Midbrain (tissue), 1 donor: ENCODE data around the gene FAM227B.
"Not testable (repeated sequence)": the region's sequence is repeated elsewhere in the genome, so short reads cannot be mapped to it uniquely, and the experiment has no call there.

Experiments used
- DNase-seq: peaks from one replicate; lab custom pipeline; 2025; lab: John Stamatoyannopoulos, UW

Gene FAM227B

DNA sequence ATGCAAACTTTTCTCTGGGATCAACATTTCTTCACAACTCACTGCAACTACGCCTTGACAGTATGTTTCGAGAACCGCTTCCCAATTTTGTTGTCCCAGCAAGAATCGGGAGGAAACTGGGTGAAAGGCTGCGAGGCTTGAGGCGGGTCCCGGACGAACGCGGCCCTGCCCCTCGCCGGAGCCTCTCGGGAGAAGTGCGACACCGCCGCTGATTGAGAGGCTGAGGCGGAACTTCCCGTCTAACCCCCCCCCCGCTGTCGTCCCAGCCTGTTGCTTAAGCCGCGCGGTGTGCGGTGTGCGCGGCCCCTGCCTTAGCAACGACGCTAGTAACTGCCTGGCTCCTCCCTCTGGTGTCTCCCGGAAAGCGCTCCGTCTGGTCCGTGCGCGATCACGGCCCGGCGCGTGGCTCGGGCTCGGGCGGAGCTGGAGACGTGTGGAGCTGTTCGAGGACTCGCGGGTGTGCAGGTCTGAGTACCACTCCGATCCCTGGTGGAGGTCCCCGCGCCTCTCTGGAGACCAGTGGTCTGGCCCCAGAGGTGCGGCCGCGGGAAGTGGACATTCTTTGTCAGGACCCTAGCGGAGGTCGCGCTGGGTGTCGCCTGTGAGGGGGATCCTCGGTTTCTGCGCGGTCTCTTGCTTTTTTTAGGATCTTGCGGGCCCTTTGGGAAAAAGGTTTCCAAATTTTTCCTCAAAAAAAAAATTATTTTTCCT is at the start of gene FAM227B, which contains the start of gene DTWD1:
TSS of gene FAM227B (minus strand) at position 161 of the 711 bp plus-strand sequence. CDS start 5,647 bp downstream, outside the sequence.
TSS of gene DTWD1 (plus strand) at position 391 of the 711 bp plus-strand sequence. CDS start 4,120 bp downstream, outside the sequence.
- DNase-seq: peak; percentile 96

- DNase-seq: no peak
These were observed 48.7 kb upstream of the FAM227B start for GRCh38 chr15:49669288-49669687.

DNA sequence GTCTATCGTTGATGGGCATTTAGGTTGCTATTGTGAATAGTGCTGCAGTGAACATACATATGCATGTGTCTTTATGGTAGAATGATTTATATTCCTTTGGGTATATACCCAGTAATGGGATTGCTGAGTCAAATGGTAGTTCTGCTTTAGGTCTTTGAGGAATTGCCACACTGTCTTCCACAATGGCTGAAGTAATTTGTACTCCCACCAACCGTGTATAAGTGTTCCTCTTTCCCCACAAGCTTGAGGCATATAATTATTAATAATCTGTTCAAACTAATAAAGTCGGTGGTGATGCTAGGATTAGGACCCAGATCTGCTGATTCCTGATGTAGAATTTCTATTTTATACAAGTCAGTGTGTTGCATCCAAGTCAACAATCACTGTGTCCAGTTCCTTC is 45.9 kb upstream of the FAM227B start:
- not testable (repeated sequence) for DNase-seq

- no peak for DNase-seq
These were observed 44.1 kb upstream of the FAM227B start for GRCh38 chr15:49664716-49665115.

DNA sequence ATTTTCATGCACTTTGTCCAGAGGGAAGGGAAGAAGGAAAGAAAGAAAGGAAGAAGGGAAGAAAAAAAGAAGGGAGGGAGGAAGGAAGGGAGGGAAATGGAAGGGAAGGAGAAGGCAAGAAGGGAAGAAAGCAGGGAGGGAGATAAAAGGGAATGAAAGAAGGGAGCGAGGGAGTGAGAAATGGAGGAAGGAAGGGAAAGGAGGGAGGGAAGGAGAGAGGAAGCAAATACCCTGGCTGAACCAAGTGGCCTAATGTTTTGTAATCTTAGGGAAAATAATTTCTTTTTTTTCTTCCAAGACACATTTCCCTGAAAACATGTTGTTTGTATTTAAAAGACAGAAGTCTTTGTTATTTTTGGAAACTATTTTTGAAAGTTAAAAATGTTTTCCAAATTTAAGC is 36.1 kb upstream of the FAM227B start:
- DNase-seq: no peak

GRCh38 chr15:49652922-49653321 is 32.3 kb upstream of the FAM227B start:
- DNase-seq: no peak

- no peak for DNase-seq
These were observed 30.1 kb upstream of the FAM227B start for GRCh38 chr15:49650676-49651075.

- DNase-seq: no peak
These were observed 29.4 kb upstream of the FAM227B start for GRCh38 chr15:49649987-49650386.

DNA sequence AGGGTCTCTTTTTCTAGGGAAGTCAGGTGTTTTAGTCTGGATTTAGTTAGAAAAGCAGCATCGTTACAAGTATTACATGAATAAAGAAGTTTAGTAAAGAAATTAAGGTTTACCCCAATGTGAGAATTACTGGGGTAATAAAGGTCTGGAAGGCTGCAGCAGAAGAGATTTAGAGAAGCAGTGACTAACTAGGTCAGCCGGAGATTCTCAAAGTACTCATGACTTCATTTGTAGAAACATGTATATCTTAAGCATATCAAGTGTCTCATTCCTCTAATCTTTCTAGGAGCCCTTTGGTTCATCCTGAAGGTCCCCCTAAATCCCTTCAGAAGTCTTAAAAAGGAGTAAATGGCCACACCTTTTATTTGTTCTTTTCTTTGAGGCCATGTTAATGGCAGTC is 26.3 kb upstream of the FAM227B start:
- DNase-seq: no peak

DNA sequence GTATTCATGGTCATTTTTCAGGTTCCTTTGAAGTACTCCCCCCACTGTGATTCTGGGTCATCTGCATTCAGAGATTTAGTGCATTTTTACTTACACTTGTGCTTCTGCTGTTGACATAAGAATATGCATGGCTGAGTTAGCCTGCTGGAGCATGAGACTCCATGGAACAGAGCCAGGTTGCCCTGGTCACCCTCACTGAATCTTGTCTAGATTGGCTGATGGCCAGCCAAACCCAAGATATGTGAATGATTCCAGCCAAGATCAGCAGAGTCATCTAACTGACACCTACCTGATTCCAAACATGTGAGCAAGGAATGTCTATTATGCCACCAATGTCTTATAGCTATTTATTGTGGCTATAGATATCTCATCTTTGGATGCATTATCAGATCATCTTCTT is 25.3 kb upstream of the FAM227B start:
- no peak for DNase-seq

GRCh38 chr15:49645277-49645676 is 24.7 kb upstream of the FAM227B start:
- no peak for DNase-seq

GRCh38 chr15:49644364-49644794 is 23.8 kb upstream of the FAM227B start:
- DNase-seq: no peak

GRCh38 chr15:49637857-49638256 is 17.2 kb upstream of the FAM227B start:
- DNase-seq: no peak

GRCh38 chr15:49628379-49628778 is 7.8 kb upstream of the FAM227B start:
- no peak for DNase-seq

GRCh38 chr15:49627407-49627877 is 6.8 kb upstream of the FAM227B start:
- DNase-seq: no peak

GRCh38 chr15:49625460-49626036 is 4.9 kb upstream of the FAM227B start:
- DNase-seq: no peak

DNA sequence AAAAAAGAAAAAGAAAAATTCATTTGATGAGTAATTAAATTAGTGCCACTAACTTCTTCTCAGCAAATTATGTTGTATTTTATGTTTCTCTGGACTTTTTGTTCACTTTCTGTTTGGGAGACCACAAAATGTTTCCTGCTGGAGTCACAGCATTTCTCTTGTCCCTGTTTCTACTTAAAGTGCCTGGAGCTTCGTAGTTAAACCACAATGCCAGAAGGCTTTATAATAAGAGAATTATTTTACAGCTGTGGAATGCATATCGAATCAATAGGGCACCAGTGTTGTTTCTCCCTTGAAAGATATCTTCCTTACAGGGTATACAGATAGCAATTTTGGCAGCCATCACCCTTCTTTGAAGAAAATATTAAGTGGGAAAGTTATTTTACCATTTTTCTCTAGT is 3.4 kb upstream of the FAM227B start:
- DNase-seq: no peak

- DNase-seq: no peak
These were observed 1.9 kb upstream of the FAM227B start for GRCh38 chr15:49622561-49622960.

DNA sequence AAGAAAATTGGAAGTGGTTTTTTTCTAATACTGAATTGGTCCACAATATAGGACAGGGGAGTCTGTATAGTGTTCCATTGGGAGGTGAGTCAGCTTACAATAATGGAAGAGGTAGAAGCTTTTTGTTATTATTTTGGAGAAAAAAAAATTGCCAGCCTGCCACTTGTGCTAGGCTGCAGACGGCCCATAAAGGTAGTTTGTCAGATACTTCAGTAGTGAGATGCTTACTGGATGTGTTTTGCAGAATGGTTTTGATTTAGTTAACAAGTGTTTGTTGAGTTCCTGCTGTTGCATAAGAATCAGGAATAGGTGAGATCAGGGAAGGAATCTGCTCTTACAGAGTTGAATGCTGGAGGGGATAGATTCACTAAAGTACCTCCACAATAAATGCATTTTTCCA is 1.3 kb upstream of the FAM227B start:
- DNase-seq: no peak

- no peak for DNase-seq
These were observed 788 bp upstream of the FAM227B start for GRCh38 chr15:49621401-49621811.

DNA sequence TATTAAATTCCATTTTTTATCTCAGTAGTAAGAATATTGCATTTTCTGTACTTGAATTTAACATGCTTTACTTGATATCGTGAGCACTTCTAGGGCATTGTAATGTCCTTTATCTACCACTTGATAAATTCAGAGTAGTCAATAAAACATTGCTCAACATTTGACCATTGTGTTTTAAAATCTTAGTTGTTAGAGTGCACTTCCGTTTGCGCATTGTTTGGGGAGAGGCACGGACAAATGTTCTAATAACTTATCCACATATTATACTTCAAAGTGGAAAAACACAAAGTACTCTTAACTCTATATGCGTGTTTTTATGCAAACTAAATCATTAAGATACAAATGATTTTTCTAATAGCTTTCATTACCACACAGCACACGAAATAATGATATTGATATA is 419 bp downstream of the FAM227B start:
- peak; percentile 56 for DNase-seq

- no peak for DNase-seq
These were observed 1.4 kb downstream of the FAM227B start for GRCh38 chr15:49619226-49619625.

GRCh38 chr15:49612240-49612639 is 8.4 kb downstream of the FAM227B start:
- DNase-seq: not testable (repeated sequence)
